Endodermal cell (in vitro differentiated cells): Measurements from ENCODE around the gene NLK. TPM values are rescaled to one million over a fixed set of nuclear protein-coding genes. Genes with fewer than 3 reads are reported as not detected.
"Not testable (repeated sequence)": the region's sequence is repeated elsewhere in the genome, so short reads cannot be mapped to it uniquely, and the experiment has no call there.

Experiments used
- DNase-seq: peaks from one replicate; pipeline ENCODE4 v3.0.0-alpha.2; 2017
- H3K27ac ChIP-seq: 2 replicates; pipeline ENCODE4 v1.5.1; 2013; ENCODE audit warnings: mild to moderate bottlenecking, low read depth, low read length, moderate library complexity
- H3K27me3 ChIP-seq: 2 replicates; pipeline ENCODE4 v1.6.1; 2013; ENCODE audit warnings: mild to moderate bottlenecking, low read length, moderate library complexity; ENCODE audit not compliant: insufficient read depth, control insufficient read depth, poor library complexity, severe bottlenecking
- H3K36me3 ChIP-seq: 2 replicates; pipeline ENCODE4 v1.7.0; 2013; ENCODE audit warnings: mild to moderate bottlenecking, low read length, moderate library complexity; ENCODE audit not compliant: control insufficient read depth, insufficient read depth
- H3K4me1 ChIP-seq: one replicate; pipeline ENCODE4 v1.7.0; 2013; ENCODE audit warnings: low read length; ENCODE audit not compliant: control insufficient read depth, insufficient read depth
- H3K4me3 ChIP-seq: 2 replicates; pipeline ENCODE4 v1.5.1; 2013; ENCODE audit warnings: mild to moderate bottlenecking, low read length, moderate library complexity
- H3K9ac ChIP-seq: 2 replicates; pipeline ENCODE4 v1.6.1; 2013; ENCODE audit warnings: mild to moderate bottlenecking, low read length, moderate library complexity; ENCODE audit not compliant: poor library complexity, severe bottlenecking; ENCODE audit errors: extremely low read depth
- H3K9me3 ChIP-seq: 2 replicates; pipeline ENCODE4 v1.6.1; 2013; ENCODE audit warnings: mild to moderate bottlenecking, low read length, moderate library complexity; ENCODE audit not compliant: control insufficient read depth
- H3K27ac Mint-ChIP-seq: 2 replicates; pipeline ENCODE4 v1.8.0; 2020; ENCODE audit warnings: mixed read lengths
- H3K27me3 Mint-ChIP-seq: 2 replicates; pipeline ENCODE4 v1.8.0; 2021; ENCODE audit warnings: mild to moderate bottlenecking, mixed read lengths; ENCODE audit not compliant: insufficient read depth
- H3K36me3 Mint-ChIP-seq: 2 replicates; pipeline ENCODE4 v1.8.0; 2020; ENCODE audit warnings: low read depth, mixed read lengths
- H3K4me1 Mint-ChIP-seq: 2 replicates; pipeline ENCODE4 v1.8.0; 2020; ENCODE audit warnings: mixed read lengths
- H3K4me3 Mint-ChIP-seq: 2 replicates; pipeline ENCODE4 v1.8.0; 2020; ENCODE audit warnings: mild to moderate bottlenecking, moderate library complexity, mixed read lengths
- H3K9me3 Mint-ChIP-seq: 2 replicates; pipeline ENCODE4 v1.8.0; 2020; ENCODE audit warnings: mild to moderate bottlenecking, mixed read lengths
- WGBS, 2 experiments: methylation state at CpG; one replicate each; pipeline versions ENCODE4 v1.1.5 to v1.1.7; 2013; ENCODE audit warnings: missing lambda C conversion rate in 2 of 2, mixed read lengths in 1 of 2; ENCODE audit not compliant: insufficient coverage in 1 of 2, insufficient read length in 1 of 2; 5-methylcytosine and 5-hydroxymethylcytosine counted together
- total RNA-seq, 2 donors: library from RNA; stranded (reverse); fragmentation: NEBNext Ultra II Directional in 1 of 2; extraction: Animal tissue kit (Norgen Biotek cat#: 25700) in 1 of 2; gene quantifications; 2 replicates in 1 of 2; 3 replicates in 1 of 2; pipeline ENCODE4 v1.2.1, GENCODE V29; 2021
- TF ChIP-seq, protein P1 (sequence below): fragments of 200-600 bp; sonication (generic); conservative IDR thresholded peaks from 2 replicates; pipeline ENCODE4 v1.5.0; 2021; ENCODE audit warnings: antibody characterized with exemption, mild to moderate bottlenecking

Gene NLK
- total RNA-seq, 2 donors from 2014 or later = 49.2 to 50.3 TPM

DNA sequence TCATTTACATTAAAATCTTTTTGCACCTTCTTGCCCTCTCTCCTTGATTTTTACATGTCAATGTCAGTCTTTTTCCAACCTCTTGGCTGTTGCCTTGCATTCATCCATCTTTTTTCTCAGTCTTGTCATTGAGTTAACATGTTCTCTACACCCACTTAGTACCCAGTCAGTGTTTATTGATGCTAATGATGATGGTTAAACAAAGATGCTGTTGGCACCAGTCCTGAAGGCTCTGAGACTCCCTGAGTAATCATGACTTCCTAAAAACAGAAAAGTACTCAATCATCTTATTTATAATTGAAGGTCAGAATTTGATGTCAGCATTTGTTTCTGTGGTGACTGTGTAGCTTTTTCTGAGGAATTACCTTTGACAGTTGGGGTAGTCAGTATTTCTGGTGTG lies 104.5 kb downstream of the NLK start:
- DNase-seq = no peak
- peaks cover 3% of the 10 kb centered on the region for H3K4me1 ChIP-seq
- H3K27ac Mint-ChIP-seq = no peak overlapping the region
- H3K9me3 Mint-ChIP-seq = no peaks in the 10 kb centered on the region
- no peaks in the 10 kb centered on the region for H3K9me3 ChIP-seq
- H3K27me3 ChIP-seq = no peaks in the 10 kb centered on the region
- TF ChIP-seq, protein P1, sequence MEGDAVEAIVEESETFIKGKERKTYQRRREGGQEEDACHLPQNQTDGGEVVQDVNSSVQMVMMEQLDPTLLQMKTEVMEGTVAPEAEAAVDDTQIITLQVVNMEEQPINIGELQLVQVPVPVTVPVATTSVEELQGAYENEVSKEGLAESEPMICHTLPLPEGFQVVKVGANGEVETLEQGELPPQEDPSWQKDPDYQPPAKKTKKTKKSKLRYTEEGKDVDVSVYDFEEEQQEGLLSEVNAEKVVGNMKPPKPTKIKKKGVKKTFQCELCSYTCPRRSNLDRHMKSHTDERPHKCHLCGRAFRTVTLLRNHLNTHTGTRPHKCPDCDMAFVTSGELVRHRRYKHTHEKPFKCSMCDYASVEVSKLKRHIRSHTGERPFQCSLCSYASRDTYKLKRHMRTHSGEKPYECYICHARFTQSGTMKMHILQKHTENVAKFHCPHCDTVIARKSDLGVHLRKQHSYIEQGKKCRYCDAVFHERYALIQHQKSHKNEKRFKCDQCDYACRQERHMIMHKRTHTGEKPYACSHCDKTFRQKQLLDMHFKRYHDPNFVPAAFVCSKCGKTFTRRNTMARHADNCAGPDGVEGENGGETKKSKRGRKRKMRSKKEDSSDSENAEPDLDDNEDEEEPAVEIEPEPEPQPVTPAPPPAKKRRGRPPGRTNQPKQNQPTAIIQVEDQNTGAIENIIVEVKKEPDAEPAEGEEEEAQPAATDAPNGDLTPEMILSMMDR = no peak
- no peaks in the 10 kb centered on the region for H3K27me3 Mint-ChIP-seq
- no peak overlapping the region for H3K9ac ChIP-seq
- no peak overlapping the region for H3K4me3 Mint-ChIP-seq
- H3K4me1 Mint-ChIP-seq = peaks cover 8% of the 10 kb centered on the region
- H3K4me3 ChIP-seq = no peak overlapping the region
- H3K27ac ChIP-seq = no peak overlapping the region
- peaks cover 1% of the 10 kb centered on the region for H3K36me3 ChIP-seq
- H3K36me3 Mint-ChIP-seq = peaks cover 11% of the 10 kb centered on the region

DNA sequence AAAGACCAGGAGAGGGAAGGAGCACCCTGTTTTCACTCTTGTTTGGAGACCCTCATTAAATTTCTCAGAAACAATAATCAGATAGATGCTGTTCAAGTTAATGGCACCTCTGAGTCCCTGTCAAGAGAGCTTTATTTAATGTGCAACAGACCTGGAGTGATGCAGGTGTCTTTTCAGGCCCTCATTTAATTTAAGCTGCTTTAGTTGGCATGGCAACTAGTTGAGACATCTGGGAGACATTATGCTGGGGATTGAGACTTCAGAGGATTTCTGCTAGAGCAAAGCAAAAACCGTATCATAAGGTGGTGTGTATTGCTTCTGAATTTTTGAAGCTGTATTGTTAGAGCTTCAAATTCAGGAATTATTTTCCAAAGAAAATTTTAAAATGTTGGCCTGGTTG lies 108.5 kb downstream of the NLK start:
- peaks cover 4% of the 10 kb centered on the region for H3K4me1 Mint-ChIP-seq
- TF ChIP-seq, protein P1 = no peak
- Histone ChIP-seq H3K4me3 (no peak overlapping the region), H3K9me3 (no peaks in the 10 kb centered on the region), H3K27me3 (no peaks in the 10 kb centered on the region), H3K9ac (no peak overlapping the region), H3K4me1 (no peaks in the 10 kb centered on the region), H3K36me3 (peaks cover 6% of the 10 kb centered on the region), H3K27ac (no peak overlapping the region)
- no peak overlapping the region for H3K27ac Mint-ChIP-seq
- no peaks in the 10 kb centered on the region for H3K27me3 Mint-ChIP-seq
- no peak for DNase-seq
- no peak overlapping the region for H3K4me3 Mint-ChIP-seq
- peaks cover 28% of the 10 kb centered on the region for H3K36me3 Mint-ChIP-seq
- WGBS, 2 experiments = 71 to 75% methylated on average over 1 of the region's 1 CpG
- peaks cover 2% of the 10 kb centered on the region for H3K9me3 Mint-ChIP-seq

DNA sequence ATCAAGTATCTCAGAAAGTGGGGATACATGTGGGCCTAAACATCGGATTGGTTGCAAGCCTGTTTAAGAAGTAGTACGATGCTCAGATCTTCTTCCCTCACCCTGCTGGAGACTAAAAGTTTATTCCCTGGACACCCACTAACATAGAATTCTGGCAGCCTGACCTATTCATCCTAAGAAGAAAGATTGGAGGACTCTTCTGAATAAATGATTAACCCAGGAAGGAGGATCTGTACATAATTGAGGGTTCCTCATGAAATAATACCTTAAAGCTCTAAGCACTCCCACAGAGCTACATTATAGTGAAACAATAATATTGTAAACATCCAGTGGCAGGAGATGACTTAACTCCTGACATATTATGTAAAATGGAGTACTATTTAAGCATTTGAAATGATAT lies 111.7 kb downstream of the NLK start:
- no peak for DNase-seq
- H3K9ac ChIP-seq = no peak overlapping the region
- no peaks in the 10 kb centered on the region for H3K9me3 ChIP-seq
- H3K4me1 ChIP-seq = no peaks in the 10 kb centered on the region
- no peak overlapping the region for H3K4me3 Mint-ChIP-seq
- peaks cover 2% of the 10 kb centered on the region for H3K9me3 Mint-ChIP-seq
- H3K36me3 Mint-ChIP-seq = peaks cover 28% of the 10 kb centered on the region
- no peak overlapping the region for H3K4me3 ChIP-seq
- WGBS, 2 experiments = 79 to 89% methylated on average over 2 of the region's 2 CpGs
- H3K27ac ChIP-seq = no peak overlapping the region
- peaks cover 6% of the 10 kb centered on the region for H3K36me3 ChIP-seq
- no peaks in the 10 kb centered on the region for H3K4me1 Mint-ChIP-seq
- TF ChIP-seq, protein P1 = no peak
- no peaks in the 10 kb centered on the region for H3K27me3 ChIP-seq
- H3K27ac Mint-ChIP-seq = no peak overlapping the region
- no peaks in the 10 kb centered on the region for H3K27me3 Mint-ChIP-seq

DNA sequence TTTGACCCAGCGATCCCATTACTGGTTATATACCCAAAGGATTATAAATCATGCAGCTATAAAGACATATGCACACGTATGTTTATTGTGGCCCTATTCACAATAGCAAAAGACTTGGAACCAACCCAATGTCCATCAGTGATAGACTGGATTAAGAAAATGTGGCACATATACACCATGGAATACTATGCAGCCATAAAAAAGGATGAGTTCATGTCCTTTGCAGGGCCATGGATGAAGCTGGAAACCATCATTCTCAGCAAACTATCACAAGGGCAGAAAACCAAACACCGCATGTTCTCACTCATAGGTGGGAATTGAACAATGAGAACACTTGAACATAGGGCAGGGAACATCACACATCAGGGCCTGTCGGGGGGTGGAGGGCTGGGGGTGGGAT lies 112.9 kb downstream of the NLK start:
- WGBS, 2 experiments = 97 to 100% methylated on average over 2 to 4 of the region's 4 CpGs
- H3K4me1 ChIP-seq, H3K27me3 Mint-ChIP-seq, H3K9me3 ChIP-seq, H3K27me3 ChIP-seq, H3K9ac ChIP-seq, H3K4me3 Mint-ChIP-seq, H3K4me3 ChIP-seq, H3K36me3 ChIP-seq, DNase-seq, H3K9me3 Mint-ChIP-seq, H3K27ac ChIP-seq, H3K4me1 Mint-ChIP-seq, H3K27ac Mint-ChIP-seq: not testable (repeated sequence)
- H3K36me3 Mint-ChIP-seq = peaks cover 28% of the 10 kb centered on the region
